H9 (cell line): ENCODE data around the gene TMEM205. TPM values are rescaled to one million over a fixed set of nuclear protein-coding genes. Genes with fewer than 3 reads are reported as not detected.

ENCODE experiments used
- DNase-seq: peaks from one replicate; pipeline ENCODE4 v3.0.0-alpha.2; 2017
- H2AFZ ChIP-seq: one replicate; pipeline ENCODE4 v1.6.1; 2013; ENCODE audit warnings: mild to moderate bottlenecking, low read length, control low read depth, moderate library complexity
- H2AK5ac ChIP-seq: 2 replicates; pipeline ENCODE4 v1.6.1; 2013; ENCODE audit warnings: low read length, control low read depth, mixed read lengths; ENCODE audit not compliant: insufficient read length
- H2BK120ac ChIP-seq: one replicate; pipeline ENCODE4 v1.6.1; 2013; ENCODE audit warnings: low read depth, mild to moderate bottlenecking, low read length, control low read depth, inconsistent platforms; ENCODE audit not compliant: poor library complexity, severe bottlenecking
- H2BK12ac ChIP-seq: 2 replicates; pipeline ENCODE4 v1.6.1; 2013; ENCODE audit warnings: low read length, control low read depth, mixed read lengths, low read depth; ENCODE audit not compliant: insufficient read length
- H2BK15ac ChIP-seq: 2 replicates; pipeline ENCODE4 v1.6.1; 2013; ENCODE audit warnings: low read depth, low read length, control low read depth
- H2BK20ac ChIP-seq: one replicate; pipeline ENCODE4 v1.6.1; 2013; ENCODE audit warnings: low read depth, mild to moderate bottlenecking, low read length, control low read depth, inconsistent platforms; ENCODE audit not compliant: poor library complexity, severe bottlenecking
- H2BK5ac ChIP-seq: 2 replicates; pipeline ENCODE4 v1.6.1; 2013; ENCODE audit warnings: low read length, control low read depth, mixed read lengths; ENCODE audit not compliant: insufficient read length
- H3K14ac ChIP-seq: 2 replicates; pipeline ENCODE4 v1.6.1; 2013; ENCODE audit warnings: low read length, control low read depth; ENCODE audit not compliant: insufficient read depth
- H3K18ac ChIP-seq: 2 replicates; pipeline ENCODE4 v1.6.1; 2013; ENCODE audit warnings: low read depth, mild to moderate bottlenecking, mixed read lengths, low read length, control low read depth; ENCODE audit not compliant: insufficient read length
- H3K23ac ChIP-seq: 2 replicates; pipeline ENCODE4 v1.6.1; 2013; ENCODE audit warnings: low read length, control low read depth, mixed read lengths, low read depth; ENCODE audit not compliant: insufficient read length
- H3K23me2 ChIP-seq: 2 replicates; pipeline ENCODE4 v1.6.1; 2013; ENCODE audit warnings: low read depth, mild to moderate bottlenecking, mixed read lengths, low read length, control low read depth; ENCODE audit not compliant: insufficient read length, poor library complexity, severe bottlenecking
- H3K27ac ChIP-seq: 2 replicates; pipeline ENCODE4 v1.5.1; 2013; ENCODE audit warnings: low read length, control low read depth, mixed read lengths, low read depth; ENCODE audit not compliant: insufficient read length
- H3K27me3 ChIP-seq: 2 replicates; pipeline ENCODE4 v1.6.1; 2013; ENCODE audit warnings: low read length, control low read depth, inconsistent platforms; ENCODE audit not compliant: insufficient read depth
- H3K4ac ChIP-seq: 2 replicates; pipeline ENCODE4 v1.6.1; 2013; ENCODE audit warnings: low read depth, mild to moderate bottlenecking, control low read depth, inconsistent platforms, low read length, moderate library complexity
- H3K4me1 ChIP-seq: 2 replicates; pipeline ENCODE4 v1.6.1; 2013; ENCODE audit warnings: low read length, control low read depth, inconsistent platforms; ENCODE audit not compliant: insufficient read depth
- H3K4me2 ChIP-seq: 2 replicates; pipeline ENCODE4 v1.6.1; 2013; ENCODE audit warnings: low read length, control low read depth, mixed read lengths; ENCODE audit not compliant: insufficient read length, insufficient read depth
- H3K56ac ChIP-seq: 2 replicates; pipeline ENCODE4 v1.6.1; 2013; ENCODE audit warnings: low read depth, mild to moderate bottlenecking, mixed read lengths, low read length, control low read depth; ENCODE audit not compliant: insufficient read length
- H3K79me1 ChIP-seq: 2 replicates; pipeline ENCODE4 v1.6.1; 2013; ENCODE audit warnings: low read depth, mild to moderate bottlenecking, moderate library complexity, low read length, control low read depth, inconsistent platforms; ENCODE audit not compliant: insufficient read depth, poor library complexity, severe bottlenecking
- H3K79me2 ChIP-seq: 2 replicates; pipeline ENCODE4 v1.6.1; 2013; ENCODE audit warnings: low read length, control low read depth, inconsistent platforms; ENCODE audit not compliant: insufficient read depth
- H3K9ac ChIP-seq: 2 replicates; pipeline ENCODE4 v1.6.1; 2013; ENCODE audit warnings: low read length, control low read depth, mixed read lengths; ENCODE audit not compliant: insufficient read length; ENCODE audit errors: extremely low read depth
- H3K9me3 ChIP-seq: one replicate; pipeline ENCODE4 v1.6.1; 2013; ENCODE audit warnings: low read depth, low read length, inconsistent platforms; ENCODE audit not compliant: control insufficient read depth
- H3T11ph ChIP-seq: one replicate; pipeline ENCODE4 v1.6.1; 2013; ENCODE audit warnings: mild to moderate bottlenecking, low read length, control low read depth, inconsistent platforms
- H4K20me1 ChIP-seq: one replicate; pipeline ENCODE4 v1.6.1; 2013; ENCODE audit not compliant: control insufficient read depth, insufficient read length, insufficient read depth
- H4K5ac ChIP-seq: 2 replicates; pipeline ENCODE4 v1.6.1; 2013; ENCODE audit warnings: low read depth, mild to moderate bottlenecking, mixed read lengths, low read length, control low read depth; ENCODE audit not compliant: insufficient read length
- H4K8ac ChIP-seq: replicated peaks from 2 replicates; pipeline ENCODE4 v1.6.1; 2013; ENCODE audit warnings: low read length, control low read depth, mixed read lengths, low read depth; ENCODE audit not compliant: insufficient read length
- H4K91ac ChIP-seq: 2 replicates; pipeline ENCODE4 v1.6.1; 2013; ENCODE audit warnings: low read depth, mild to moderate bottlenecking, moderate library complexity, mixed read lengths, low read length, control low read depth; ENCODE audit not compliant: insufficient read length
- H3K27ac Mint-ChIP-seq, 3 experiments: 2 replicates in 2 of 3; 3 replicates in 1 of 3; pipeline ENCODE4 v1.8.0; 2020 to 2021; ENCODE audit warnings: mixed read lengths in 3 of 3, mild to moderate bottlenecking in 1 of 3, moderate library complexity in 1 of 3
- H3K27me3 Mint-ChIP-seq: 2 replicates; pipeline ENCODE4 v1.8.0; 2021; ENCODE audit warnings: low read depth, mild to moderate bottlenecking, moderate library complexity, mixed read lengths
- H3K36me3 Mint-ChIP-seq, 3 experiments: 2 replicates in 2 of 3; 3 replicates in 1 of 3; pipeline ENCODE4 v1.8.0; 2020 to 2021; ENCODE audit warnings: low read depth in 3 of 3, mixed read lengths in 3 of 3; ENCODE audit not compliant: insufficient read depth in 1 of 3
- H3K4me1 Mint-ChIP-seq, 2 experiments: 2 replicates each; pipeline ENCODE4 v1.8.0; 2020; ENCODE audit warnings: mixed read lengths in 2 of 2
- H3K4me3 Mint-ChIP-seq, 2 experiments: 2 replicates in 1 of 2; 3 replicates in 1 of 2; pipeline ENCODE4 v1.8.0; 2020 to 2021; ENCODE audit warnings: mild to moderate bottlenecking in 2 of 2, mixed read lengths in 2 of 2, moderate library complexity in 1 of 2
- H3K9me3 Mint-ChIP-seq, 2 experiments: 2 replicates in 1 of 2; 3 replicates in 1 of 2; pipeline ENCODE4 v1.8.0; 2020; ENCODE audit warnings: mild to moderate bottlenecking in 2 of 2, mixed read lengths in 2 of 2, moderate library complexity in 1 of 2
- WGBS: extraction: QIAGEN DNeasy Blood & Tissue Kit; methylation state at CpG from one replicate; pipeline ENCODE4 v1.1.7; 2013; ENCODE audit warnings: missing lambda C conversion rate, low lambda C conversion rate, mixed read lengths; ENCODE audit not compliant: insufficient read length; ENCODE audit errors: extremely low coverage; 5-methylcytosine and 5-hydroxymethylcytosine counted together
- total RNA-seq: library from RNA; stranded (reverse); gene quantifications from 2 replicates; pipeline ENCODE4 v1.2.1, GENCODE V29; 2021
- TF ChIP-seq, protein P1 (sequence below): fragments of 200-600 bp; sonication (generic); conservative IDR thresholded peaks from 3 replicates; pipeline ENCODE4 v1.8.0; 2021; ENCODE audit warnings: antibody characterized with exemption, mild to moderate bottlenecking

The TMEM205 gene
- total RNA-seq, 1 experiment from 2014 or later, result 69.7 TPM

- Histone ChIP-seq H2BK15ac (no peak overlapping the region), H3K18ac (no peak overlapping the region), H3K4ac (no peak overlapping the region), H2AK5ac (no peak overlapping the region), H4K91ac (no peak overlapping the region), H3K4me1 (no peaks in the 10 kb centered on the region), H3K79me1 (no peaks in the 10 kb centered on the region), H3K9me3 (no peaks in the 10 kb centered on the region), H3K23me2 (no peaks in the 10 kb centered on the region), H3K27ac (no peak overlapping the region), H3K79me2 (no peaks in the 10 kb centered on the region), H4K20me1 (no peaks in the 10 kb centered on the region), H3K14ac (no peak overlapping the region), H4K8ac (no peak overlapping the region), H2BK5ac (no peak overlapping the region), H3K9ac (no peak overlapping the region), H3K4me2 (no peak overlapping the region), H3K27me3 (no peaks in the 10 kb centered on the region), H2AFZ (no peak overlapping the region), H3K56ac (no peak overlapping the region), H2BK20ac (no peak overlapping the region), H3K23ac (no peak overlapping the region), H4K5ac (no peak overlapping the region), H2BK12ac (no peak overlapping the region), H2BK120ac (no peak overlapping the region), H3T11ph (no peak overlapping the region)
- Mint-ChIP-seq H3K4me1 (peaks cover 6 to 11% of the 10 kb centered on the region in 2 experiments), H3K9me3 (no peaks in the 10 kb centered on the region), H3K4me3 (no peak overlapping the region), H3K27me3 (peaks cover 4% of the 10 kb centered on the region; the same call in 1 of the 2 replicates), H3K27ac (peak overlapping the region in 2 of 3 experiments; percentile 17 to 77; a peak in 1 of 7 replicates), H3K36me3 (peaks cover 0 to 13% (median 11%) of the 10 kb centered on the region in 3 experiments; a peak in 3 of 7 replicates)
- TF ChIP-seq, protein P1, sequence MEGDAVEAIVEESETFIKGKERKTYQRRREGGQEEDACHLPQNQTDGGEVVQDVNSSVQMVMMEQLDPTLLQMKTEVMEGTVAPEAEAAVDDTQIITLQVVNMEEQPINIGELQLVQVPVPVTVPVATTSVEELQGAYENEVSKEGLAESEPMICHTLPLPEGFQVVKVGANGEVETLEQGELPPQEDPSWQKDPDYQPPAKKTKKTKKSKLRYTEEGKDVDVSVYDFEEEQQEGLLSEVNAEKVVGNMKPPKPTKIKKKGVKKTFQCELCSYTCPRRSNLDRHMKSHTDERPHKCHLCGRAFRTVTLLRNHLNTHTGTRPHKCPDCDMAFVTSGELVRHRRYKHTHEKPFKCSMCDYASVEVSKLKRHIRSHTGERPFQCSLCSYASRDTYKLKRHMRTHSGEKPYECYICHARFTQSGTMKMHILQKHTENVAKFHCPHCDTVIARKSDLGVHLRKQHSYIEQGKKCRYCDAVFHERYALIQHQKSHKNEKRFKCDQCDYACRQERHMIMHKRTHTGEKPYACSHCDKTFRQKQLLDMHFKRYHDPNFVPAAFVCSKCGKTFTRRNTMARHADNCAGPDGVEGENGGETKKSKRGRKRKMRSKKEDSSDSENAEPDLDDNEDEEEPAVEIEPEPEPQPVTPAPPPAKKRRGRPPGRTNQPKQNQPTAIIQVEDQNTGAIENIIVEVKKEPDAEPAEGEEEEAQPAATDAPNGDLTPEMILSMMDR, result no peak
- no peak for DNase-seq
- no CpG with 5 or more reads among the region's 10 CpGs for WGBS
Measured at GRCh38 chr19:11324079-11324661, 21.9 kb downstream of the TMEM205 start.
